Kasumi-1 (cell line): Measurements from ENCODE around the gene MIPEP.
"Not testable (repeated sequence)": the region's sequence is repeated elsewhere in the genome, so short reads cannot be mapped to it uniquely, and the experiment has no call there.

ENCODE experiments used
- DNase-seq, 2 experiments: peaks; one replicate each; lab custom pipeline; 2025; lab: John Stamatoyannopoulos, UW

Gene MIPEP

DNA sequence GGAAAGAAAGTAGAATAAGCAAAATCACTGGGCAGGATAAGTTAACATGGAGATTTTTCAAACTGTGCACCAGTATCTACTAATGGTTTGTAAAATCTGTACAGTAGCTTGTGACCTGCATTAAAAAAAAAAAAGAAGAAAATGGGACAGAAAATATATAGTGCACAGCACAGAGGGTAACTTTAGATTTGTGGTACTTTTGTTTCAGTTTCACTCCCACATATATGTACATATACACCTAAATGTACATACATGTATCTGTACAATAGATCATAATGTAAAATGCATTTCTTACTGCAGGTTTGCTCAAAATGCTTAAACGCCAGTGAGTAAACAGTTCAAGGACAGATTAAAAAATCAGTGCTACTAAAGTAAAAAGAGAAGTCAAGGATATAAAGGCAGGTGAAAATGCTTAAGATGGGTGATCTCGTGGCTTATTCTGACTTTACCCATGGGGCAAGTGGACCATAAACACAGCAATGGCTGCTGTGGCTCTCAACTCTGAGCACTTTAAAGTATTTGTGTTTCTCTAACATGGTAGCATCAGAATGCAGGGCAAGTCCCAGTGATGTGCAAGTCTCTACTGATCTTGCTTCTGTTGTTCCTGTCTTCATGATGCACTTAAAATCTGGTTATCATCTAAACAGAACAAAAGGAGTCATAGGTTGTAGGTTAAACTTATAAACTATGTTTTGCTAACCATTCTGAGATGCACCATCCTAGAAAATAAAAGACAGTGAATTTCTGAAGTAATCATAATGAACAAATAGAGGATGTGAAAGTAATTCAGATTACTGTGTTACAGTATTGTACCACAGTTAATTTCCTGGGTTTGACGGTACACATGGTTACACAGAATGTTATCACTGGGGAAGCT, 112.3 kb downstream of the MIPEP start:
- DNase-seq: no peak

DNA sequence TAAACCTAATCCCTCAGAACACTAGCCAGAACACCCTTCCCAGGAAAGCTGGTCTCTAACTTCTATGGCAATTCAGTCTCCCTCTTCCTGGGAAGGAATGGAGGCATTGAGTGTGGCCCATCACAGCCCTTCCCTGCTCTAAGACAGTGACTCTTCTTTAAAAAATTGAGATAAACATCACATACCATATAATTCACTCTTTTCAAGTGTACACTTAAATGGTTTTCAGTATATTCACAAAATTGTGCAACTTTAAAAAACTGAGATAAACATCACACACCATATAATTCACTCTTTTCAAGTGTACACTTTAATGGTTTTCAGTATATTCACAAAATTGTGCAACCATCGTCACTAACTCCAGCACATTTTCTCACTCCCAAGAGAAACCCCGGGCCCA, 116.5 kb downstream of the MIPEP start:
- DNase-seq: no peak

DNA sequence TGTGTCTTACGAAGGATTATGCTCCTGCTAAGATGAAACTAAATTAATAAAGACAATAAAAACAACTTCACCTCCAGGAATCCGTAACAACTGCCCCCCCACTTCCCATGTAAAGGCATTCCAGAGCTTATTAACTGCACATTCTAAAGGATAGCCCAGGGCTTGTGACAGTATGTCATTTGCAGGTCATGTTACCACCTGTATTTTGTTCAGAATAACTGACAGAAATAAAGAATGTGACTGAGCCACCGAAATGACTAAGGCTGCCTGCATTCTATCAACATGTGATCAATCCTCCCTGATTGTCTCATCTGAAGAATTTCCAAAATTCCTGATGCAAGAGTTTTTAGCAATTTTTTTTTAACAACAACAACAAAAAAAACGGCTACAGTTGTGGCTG, 117.2 kb downstream of the MIPEP start:
- DNase-seq: no peak

- DNase-seq: no peak
Measured at GRCh38 chr13:23771552-23771951, 117.6 kb downstream of the MIPEP start.

DNA sequence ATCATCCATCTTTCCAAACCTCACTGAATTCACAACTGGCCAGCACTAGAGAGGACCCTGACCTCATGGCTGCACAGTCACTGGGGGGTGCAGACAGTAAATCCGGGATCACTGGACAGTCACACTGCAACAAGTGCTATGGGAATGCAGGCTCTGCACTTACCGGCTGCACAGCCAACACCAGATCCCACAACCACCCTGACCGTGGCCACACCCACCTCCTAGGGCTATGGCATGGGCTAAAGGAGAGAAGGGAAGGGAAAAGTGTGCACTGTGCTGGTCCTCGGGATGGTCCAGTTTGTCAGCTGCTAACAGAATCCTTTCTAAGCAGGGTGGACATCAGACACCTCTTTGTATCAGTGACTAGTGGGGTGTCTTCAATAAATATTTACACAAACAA, 118.2 kb downstream of the MIPEP start:
- no peak for DNase-seq

DNA sequence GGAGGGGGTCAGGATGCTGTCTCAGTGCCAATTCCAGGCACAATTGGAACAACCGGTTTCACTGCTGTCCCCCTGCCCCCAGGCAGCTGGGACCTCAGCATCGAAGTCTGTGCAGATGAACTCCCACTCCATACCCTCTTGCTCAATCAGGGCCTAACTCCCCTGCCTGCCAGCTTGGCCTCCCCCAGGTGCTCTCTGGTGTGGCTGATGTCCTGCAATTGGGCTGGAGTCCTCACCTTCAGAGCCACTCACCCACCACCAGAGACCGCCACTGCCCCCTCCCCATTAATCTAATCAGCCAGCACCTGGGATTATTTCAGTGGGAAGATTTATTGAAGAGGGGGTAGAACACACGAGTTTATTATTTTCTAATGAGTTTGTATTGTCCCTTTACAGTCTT, 118.8 kb downstream of the MIPEP start:
- DNase-seq: no peak

DNA sequence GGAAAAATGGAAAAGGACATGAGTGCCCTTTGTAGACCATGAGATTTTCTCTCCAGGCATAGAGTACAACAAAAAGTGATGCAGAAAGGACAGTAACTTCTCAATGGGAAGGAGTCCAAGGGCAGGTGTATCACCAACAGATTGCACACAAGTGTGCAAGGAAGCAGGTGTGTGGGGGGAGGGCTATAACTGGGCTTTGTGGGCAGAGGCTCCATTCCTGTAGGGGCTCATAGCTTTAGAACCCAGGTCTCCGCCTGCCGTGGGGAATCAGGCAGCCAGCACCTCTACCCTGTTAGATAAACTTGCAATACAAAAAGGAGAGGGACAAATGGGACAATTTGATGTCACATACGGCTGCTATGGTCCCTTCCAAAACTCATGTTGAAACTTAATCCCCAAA, 119.8 kb downstream of the MIPEP start:
- no peak for DNase-seq

DNA sequence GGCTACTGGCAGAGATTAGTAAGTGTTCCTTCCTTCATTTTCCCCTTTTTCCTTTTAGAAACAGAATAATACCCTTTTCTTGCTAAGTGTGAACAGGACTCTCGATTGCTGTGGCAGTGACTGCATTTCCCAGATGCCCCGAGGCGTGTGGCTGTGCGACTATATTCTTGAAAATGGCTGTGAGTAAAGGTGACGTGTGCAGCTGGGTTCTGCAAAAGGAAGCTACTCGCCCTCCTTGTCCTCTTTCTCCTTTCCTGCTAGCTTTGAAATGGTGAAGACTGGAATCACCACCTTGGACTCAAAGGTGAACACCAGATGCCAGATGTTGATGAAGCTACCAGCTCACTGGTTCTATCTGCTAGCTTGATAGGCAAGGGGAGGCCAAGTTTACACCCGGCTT, 121.4 kb downstream of the MIPEP start:
- DNase-seq: no peak

- DNase-seq: no peak
Measured at GRCh38 chr13:23766939-23767338, 122.3 kb downstream of the MIPEP start.

DNA sequence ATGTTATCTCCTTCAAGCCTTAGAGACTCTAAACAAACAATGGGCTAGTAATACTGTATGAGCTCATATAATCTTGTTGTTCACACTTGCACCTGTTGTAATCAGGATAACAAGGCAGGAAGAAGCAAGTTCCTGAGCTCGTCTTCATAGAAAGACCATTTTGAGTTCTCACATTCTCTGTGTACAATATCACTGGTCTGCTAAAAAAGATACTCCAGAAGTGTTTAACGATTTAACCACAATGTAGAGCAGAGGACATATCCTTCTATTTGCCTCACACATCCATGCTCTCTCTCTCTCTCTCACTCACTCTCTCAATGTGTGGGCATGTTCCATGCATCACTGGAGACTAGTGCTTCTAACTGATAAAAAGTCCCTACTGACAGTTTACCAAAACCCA, 122.9 kb downstream of the MIPEP start:
- DNase-seq: no peak

DNA sequence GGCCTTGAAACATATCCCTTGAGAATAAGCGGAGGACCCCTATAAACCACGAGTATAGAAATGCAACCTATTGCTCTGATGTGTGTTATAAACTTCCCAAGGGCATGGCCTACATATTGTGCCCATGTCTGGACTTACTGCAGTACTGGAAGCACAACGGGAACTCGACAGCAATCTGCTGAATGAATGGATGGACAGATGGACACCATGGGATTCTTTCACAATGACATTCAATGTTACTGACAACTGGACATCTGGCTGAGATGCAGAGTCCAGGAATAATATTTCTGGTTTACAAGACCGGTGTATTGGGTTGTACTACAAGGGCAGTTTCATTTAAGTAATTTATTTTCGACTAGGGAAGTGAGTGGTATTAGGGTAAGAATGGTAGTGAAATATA, 123.7 kb downstream of the MIPEP start:
- DNase-seq: no peak

DNA sequence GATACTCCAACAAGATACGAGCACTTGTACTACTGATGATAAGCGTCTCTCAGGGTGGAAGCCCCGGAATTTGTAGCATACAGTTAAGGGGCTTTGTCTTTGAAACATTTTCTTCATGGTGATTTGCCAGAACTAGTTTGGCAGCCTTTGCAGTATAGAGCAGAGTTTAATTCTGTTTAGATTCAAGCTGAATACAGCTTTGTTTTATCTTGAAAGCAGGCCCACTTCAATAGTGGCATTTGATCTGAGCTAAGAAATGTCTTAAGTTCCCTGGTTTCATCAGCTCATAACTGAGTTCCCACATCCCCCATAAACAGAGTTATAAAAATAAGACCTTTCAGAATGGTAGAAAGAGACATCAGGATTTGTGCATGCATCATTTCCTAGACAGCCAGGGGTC, 125.9 kb downstream of the MIPEP start:
- DNase-seq: no peak

DNA sequence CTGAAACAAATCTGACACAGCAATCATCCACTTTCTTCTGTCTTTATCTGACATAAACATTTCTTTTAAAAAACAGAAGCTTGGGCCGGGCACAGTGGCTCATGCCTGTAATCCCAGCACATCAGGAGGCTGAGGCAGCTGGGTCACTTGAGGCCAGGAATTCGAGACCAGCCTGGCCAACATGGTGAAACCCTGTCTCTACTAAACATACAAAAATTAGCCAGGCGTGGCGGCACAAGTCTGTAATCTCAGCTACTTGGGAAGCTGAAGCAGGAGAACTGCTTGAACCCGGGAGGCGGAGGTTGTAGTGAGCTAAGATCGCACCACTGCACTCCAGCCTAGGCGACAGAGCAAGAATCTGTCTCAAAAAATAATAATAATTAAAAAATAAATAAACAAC, 127.4 kb downstream of the MIPEP start:
- not testable (repeated sequence) for DNase-seq

DNA sequence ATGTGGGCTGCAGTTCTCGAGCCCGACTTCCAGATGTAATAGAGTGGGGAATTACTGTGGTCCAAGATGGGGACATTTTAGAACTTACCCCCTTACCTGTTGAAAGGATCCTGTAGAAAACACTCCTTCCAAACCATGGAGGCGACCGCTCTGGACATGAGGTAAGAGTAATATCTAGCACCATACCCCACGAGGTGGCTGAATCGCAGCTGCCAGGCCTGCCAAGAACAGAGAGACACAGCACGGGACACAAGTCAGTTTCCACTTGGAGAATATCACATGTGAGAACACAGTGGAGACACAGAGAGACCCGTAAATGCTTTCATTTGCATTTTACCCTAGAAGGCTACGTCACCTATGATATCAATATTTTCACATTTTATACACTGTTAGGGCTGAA, 129.2 kb downstream of the MIPEP start:
- DNase-seq: no peak

DNA sequence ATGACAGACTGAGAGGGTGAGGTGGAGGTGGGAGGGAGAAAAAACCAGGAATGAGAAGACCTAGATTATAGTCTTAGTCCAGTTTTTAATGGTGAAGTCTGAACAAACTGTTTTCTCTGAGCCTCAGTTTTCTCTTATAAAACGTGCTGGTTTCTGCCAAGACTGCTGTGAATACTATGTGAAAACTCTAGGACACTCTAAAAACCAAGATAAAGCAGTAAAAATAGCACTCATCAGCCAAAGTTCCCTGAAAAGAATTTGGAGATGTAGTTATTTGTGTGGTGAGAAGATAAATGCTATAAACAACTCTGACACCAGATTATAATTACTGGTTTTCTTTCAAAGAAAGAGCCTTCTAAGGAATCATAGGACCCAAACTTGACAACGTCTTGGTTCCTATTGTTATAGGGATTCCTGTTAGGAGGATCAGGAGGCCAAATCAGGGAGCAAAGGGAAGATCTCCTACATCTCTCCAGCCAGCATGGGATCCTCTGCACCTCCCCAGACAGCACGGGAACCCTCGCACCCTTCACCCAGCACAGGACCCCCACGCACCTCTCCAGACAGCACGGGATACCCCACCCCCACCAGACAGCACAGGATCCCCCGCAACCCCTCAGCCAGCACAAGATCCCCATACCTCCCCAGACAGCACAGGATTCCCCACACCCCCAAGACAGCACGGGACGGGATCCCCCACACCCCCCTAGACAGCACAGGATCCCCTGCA, 130.2 kb downstream of the MIPEP start:
- no peak for DNase-seq

DNA sequence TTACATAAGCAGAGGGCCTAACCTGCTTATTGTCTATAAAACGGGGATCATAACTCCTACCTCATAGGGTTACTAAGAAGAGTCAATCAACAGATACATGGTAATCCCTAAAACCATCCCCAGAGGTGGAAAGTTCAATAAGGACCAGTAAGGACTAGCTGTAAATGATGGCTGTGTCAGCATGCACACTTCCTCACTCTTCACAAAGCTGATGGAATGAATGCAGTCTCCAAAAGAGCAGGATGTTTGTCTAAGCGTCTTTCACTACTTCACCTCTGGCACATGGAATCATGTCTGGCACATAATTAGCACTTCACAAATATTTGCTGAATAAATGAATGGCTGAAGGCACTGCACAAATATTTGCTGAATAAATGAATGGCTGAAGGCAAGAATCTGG, 134.2 kb downstream of the MIPEP start:
- no peak for DNase-seq

GRCh38 chr13:23754506-23754905, 134.7 kb downstream of the MIPEP start:
- no peak for DNase-seq

- DNase-seq: no peak
Measured at GRCh38 chr13:23753458-23753857, 135.7 kb downstream of the MIPEP start.

DNA sequence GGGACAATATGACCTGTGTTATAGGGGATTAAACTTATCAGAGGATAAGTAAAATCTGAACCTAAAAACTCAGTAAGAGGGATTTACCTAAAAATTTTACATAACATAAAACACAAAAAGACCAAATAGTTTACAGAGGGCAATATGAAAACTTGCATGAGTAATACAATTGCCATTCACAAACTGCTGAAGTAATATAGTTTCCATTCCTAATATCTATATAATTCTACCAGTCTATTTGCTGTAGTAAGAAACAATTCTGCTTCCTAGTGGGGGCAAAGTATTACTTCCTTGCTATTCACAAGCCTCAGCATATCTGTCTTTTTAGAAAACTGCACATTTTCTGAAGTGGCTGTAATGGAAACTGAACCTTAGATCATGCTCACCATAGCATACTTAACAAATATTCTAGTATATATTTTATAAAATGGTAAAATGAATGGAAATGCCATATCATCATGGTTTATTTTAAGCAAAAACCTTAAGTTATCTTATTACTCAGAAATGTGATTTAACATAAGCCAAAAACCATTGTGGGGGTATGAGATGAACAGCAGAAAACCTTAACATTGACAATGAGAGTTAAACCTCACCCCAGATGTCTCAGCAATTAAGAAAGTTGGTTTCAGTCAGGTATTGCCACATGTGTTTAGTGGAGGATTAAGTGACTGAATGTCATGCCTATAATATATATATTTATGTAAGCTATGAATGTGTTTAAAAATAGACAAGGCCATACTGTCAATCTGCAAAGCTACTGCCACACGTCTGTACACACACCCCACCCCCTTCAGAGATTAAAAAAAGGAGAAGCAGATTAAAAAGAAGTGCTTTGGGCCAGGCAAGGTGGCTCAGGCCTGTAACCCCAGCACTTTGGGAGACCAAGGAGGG, 136.8 kb downstream of the MIPEP start:
- no peak for DNase-seq

DNA sequence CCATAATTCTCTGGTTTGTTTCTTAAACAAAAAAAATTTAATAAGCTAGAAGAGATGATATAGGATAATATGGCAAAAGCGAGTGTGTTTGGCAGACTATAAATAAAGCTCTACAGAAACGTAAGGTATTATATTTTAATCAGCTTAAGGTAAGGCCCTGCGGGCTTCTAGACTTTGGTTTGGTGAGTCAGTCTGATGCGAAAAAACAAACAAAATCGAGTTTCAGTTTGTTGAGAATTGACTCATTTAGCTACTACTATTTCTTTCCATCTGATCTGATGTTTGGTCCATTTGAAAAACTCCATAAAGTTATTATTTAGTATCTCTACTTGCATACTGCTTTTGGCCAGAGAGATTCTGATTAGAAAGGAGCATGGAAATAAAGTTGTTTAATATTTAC, 138.0 kb downstream of the MIPEP start:
- DNase-seq: no peak

GRCh38 chr13:23750383-23751121, 138.6 kb downstream of the MIPEP start:
- no peak for DNase-seq
